Keratinocyte (primary cell): ENCODE data around the gene MIOX. TPM values are rescaled to one million over a fixed set of nuclear protein-coding genes. Genes with fewer than 3 reads are reported as not detected.
"Not testable (repeated sequence)": the region's sequence is repeated elsewhere in the genome, so short reads cannot be mapped to it uniquely, and the experiment has no call there.

Experiments used
- DNase-seq: peaks from one replicate; pipeline ENCODE4 v3.0.0-alpha.2; 2011; ENCODE audit warnings: low read depth, missing footprints, low spot score
- FAIRE-seq: peaks from 2 replicates; lab custom pipeline; 2011; peaks lifted over from hg19 to GRCh38; lab: Jason Lieb, UNC
- H2AFZ ChIP-seq: 2 replicates; pipeline ENCODE4 v1.6.0; 2012; ENCODE audit warnings: low read length, control low read depth, inconsistent platforms; ENCODE audit not compliant: control insufficient read depth
- H3K27ac ChIP-seq: 2 replicates; pipeline ENCODE4 v1.5.1; 2011; ENCODE audit warnings: low read length; ENCODE audit not compliant: control insufficient read depth, insufficient read depth
- H3K27me3 ChIP-seq: 3 replicates; pipeline ENCODE4 v1.6.0; 2011; ENCODE audit warnings: low read length; ENCODE audit not compliant: control insufficient read depth, insufficient read depth; ENCODE audit errors: extremely low read depth
- H3K36me3 ChIP-seq, 2 experiments: 2 replicates in 1 of 2; 3 replicates in 1 of 2; pipeline ENCODE4 v1.5.1; 2011; ENCODE audit warnings: low read length in 2 of 2, mild to moderate bottlenecking in 1 of 2; ENCODE audit not compliant: control insufficient read depth in 2 of 2, insufficient read depth in 2 of 2; ENCODE audit errors: extremely low read depth in 1 of 2
- H3K4me1 ChIP-seq: 3 replicates; pipeline ENCODE4 v1.5.1; 2011; ENCODE audit warnings: low read length; ENCODE audit not compliant: control insufficient read depth, insufficient read depth; ENCODE audit errors: extremely low read depth
- H3K4me2 ChIP-seq: 3 replicates; pipeline ENCODE4 v1.6.0; 2011; ENCODE audit warnings: low read depth, low read length; ENCODE audit not compliant: control insufficient read depth, insufficient read depth; ENCODE audit errors: extremely low read depth
- H3K4me3 ChIP-seq, 3 experiments: fragments of 200-600 bp in 1 of 3; sonication (generic) in 1 of 3; 2 replicates in 2 of 3; 3 replicates in 1 of 3; pipeline ENCODE4 v1.5.1; 2011 to 2016; ENCODE audit warnings: low read length in 3 of 3, mild to moderate bottlenecking in 3 of 3, control low read depth in 2 of 3, inconsistent platforms in 1 of 3, low read depth in 1 of 3, mixed read lengths in 1 of 3, mixed run types in 1 of 3, moderate library complexity in 1 of 3; ENCODE audit not compliant: control insufficient read depth in 2 of 3, insufficient read depth in 2 of 3; ENCODE audit errors: extremely low read depth in 1 of 3
- H3K79me2 ChIP-seq: 2 replicates; pipeline ENCODE4 v1.6.0; 2012; ENCODE audit warnings: low read length; ENCODE audit not compliant: control insufficient read depth, insufficient read depth
- H3K9ac ChIP-seq: 3 replicates; pipeline ENCODE4 v1.6.0; 2011; ENCODE audit warnings: low read length; ENCODE audit not compliant: control insufficient read depth, insufficient read depth; ENCODE audit errors: extremely low read depth
- H3K9me1 ChIP-seq: 3 replicates; pipeline ENCODE4 v1.6.0; 2011; ENCODE audit warnings: low read length; ENCODE audit not compliant: control insufficient read depth, insufficient read depth; ENCODE audit errors: extremely low read depth
- H3K9me3 ChIP-seq: 2 replicates; pipeline ENCODE4 v1.5.1; 2012; ENCODE audit warnings: low read depth, low read length; ENCODE audit not compliant: control insufficient read depth
- H4K20me1 ChIP-seq: 3 replicates; pipeline ENCODE4 v1.6.0; 2011; ENCODE audit warnings: low read length; ENCODE audit not compliant: control insufficient read depth, insufficient read depth; ENCODE audit errors: extremely low read depth
- CTCF ChIP-seq, 3 experiments: IDR thresholded peaks in 1 of 3; conservative IDR thresholded peaks in 1 of 3; optimal IDR thresholded peaks in 1 of 3; 2 replicates in 2 of 3; 3 replicates in 1 of 3; pipeline versions ENCODE3 to v1.5.1; 2011; ENCODE audit warnings: low read length in 3 of 3, mild to moderate bottlenecking in 3 of 3, moderate library complexity in 2 of 3, control low read depth in 1 of 3, inconsistent platforms in 1 of 3; ENCODE audit not compliant: insufficient read depth in 2 of 3; ENCODE audit errors: extremely low read depth in 1 of 3
- EZH2 ChIP-seq: IDR thresholded peaks from one replicate; pipeline ENCODE4 v1.6.1; 2012; ENCODE audit warnings: inconsistent platforms, mild to moderate bottlenecking, low read length, moderate library complexity
- dilution Hi-C: fragments of 300-500 bp; cut with MboI; formaldehyde crosslinking; loops from one replicate; pipeline ENCODE4 v1.7.0; 2020; ENCODE audit warnings: low sequenced_read_pairs; ENCODE audit not compliant: extremely low pct_ligation_motif_present
- polyA plus RNA-seq, 5 experiments: library from polyadenylated mRNA; depleted of rRNA in 3 of 5; stranded (reverse) in 3 of 5; stranded (forward) in 1 of 5; unstranded in 1 of 5; fragments of >200 nt; gene quantifications; 1 replicate in 1 of 5; 2 replicates in 3 of 5; 3 replicates in 1 of 5; pipeline versions ENCODE4 v1.2.1 to v1.2.3, GENCODE V29; 2011 to 2012; ENCODE audit warnings: missing spikeins in 2 of 5, low read depth in 1 of 5, low replicate concordance in 1 of 5

The MIOX gene
- polyA plus RNA-seq, 1 donor (not counting 4 experiments of a cell fraction or from before 2014, with no cell fraction given), result not detected

GRCh38 chr22:50531962-50532674 is 45.5 kb downstream of the MIOX start:
- H3K79me2 ChIP-seq, result no peaks in the 10 kb centered on the region
- TF ChIP-seq CTCF (optimal IDR thresholded peaks at IDR 0.05 in 1 of 3, IDR thresholded peaks at IDR 0.05 in 1 of 3, conservative IDR thresholded peaks at IDR 0.05 in 1 of 3; ENCODE audit: extremely low read depth in 1 of 3, insufficient read depth in 2 of 3, low read length in 3 of 3), result no peak
- no peak for TF ChIP-seq EZH2
- no peaks in the 10 kb centered on the region for H4K20me1 ChIP-seq
- dilution Hi-C loops, result no loop called here
- H3K4me2 ChIP-seq, result peak overlapping the region; percentile 85
- no peak for DNase-seq
- peak overlapping the region; percentile 40 for H3K27ac ChIP-seq
- H3K9me1 ChIP-seq, result no peaks in the 10 kb centered on the region
- peaks cover 0 to 2% of the 10 kb centered on the region in 2 experiments for H3K36me3 ChIP-seq
- peak overlapping the region; percentile 90 for H3K9ac ChIP-seq
- H3K4me3 ChIP-seq, result peak overlapping the region; percentile 50 to 79 (median 58)
- no peaks in the 10 kb centered on the region for H3K9me3 ChIP-seq
- H3K27me3 ChIP-seq, result peaks cover 11% of the 10 kb centered on the region
- FAIRE-seq, result no peak
- peak overlapping the region; percentile 12 for H2AFZ ChIP-seq
- peaks cover 5% of the 10 kb centered on the region for H3K4me1 ChIP-seq

DNA sequence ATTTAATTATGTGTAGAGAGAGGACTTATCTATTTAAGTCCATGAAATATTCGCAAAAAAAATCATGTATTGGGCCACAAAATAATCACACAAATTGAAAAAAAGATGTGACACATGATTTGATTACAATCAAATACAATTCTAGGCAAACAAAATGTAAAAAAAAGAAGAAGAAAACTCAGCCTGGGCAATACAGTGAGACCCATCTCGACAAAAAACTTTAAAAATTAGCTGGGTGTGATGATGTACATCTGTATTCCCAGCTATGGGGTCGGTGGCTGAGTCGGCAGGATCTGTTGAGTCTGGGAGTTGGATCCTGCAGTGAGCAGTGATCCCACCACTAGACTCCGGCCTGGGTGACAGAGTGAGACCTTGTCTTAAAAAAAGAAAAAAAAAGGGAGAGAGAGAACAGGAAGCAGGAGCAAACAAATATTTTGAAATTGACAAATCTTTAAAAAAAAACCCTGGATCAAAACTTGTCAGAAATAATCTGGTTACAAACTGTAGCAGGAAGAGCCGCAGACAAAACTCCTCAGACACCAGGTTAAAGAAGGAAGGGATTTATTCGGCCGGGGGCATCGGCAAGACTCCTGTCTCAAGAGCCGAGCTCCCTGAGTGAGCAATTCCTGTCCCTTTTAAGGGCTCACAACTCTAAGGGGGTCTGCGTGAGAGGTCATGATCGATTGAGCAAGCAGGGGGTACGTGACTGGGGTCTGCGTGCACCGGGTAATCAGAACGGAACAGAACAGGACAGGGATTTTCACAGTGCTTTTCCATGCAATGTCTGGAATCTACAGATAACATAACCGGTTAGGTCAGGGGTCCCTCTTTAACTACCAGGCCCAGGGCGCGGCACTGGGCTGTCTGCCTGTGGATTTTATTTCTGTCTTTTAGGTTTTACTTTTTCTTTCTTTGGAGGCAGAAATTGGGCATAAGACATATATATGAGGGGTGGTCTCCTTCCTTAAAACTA is 46.5 kb downstream of the MIOX start:
- Histone ChIP-seq H3K9me3 (no peaks in the 10 kb centered on the region), H3K4me2 (no peak overlapping the region), H3K9ac (no peak overlapping the region), H3K36me3 (peaks cover 0 to 2% of the 10 kb centered on the region in 2 experiments), H2AFZ (no peak overlapping the region), H4K20me1 (no peaks in the 10 kb centered on the region), H3K79me2 (no peaks in the 10 kb centered on the region), H3K4me1 (peaks cover 7% of the 10 kb centered on the region), H3K27me3 (peaks cover 11% of the 10 kb centered on the region), H3K4me3 (no peak overlapping the region), H3K27ac (no peak overlapping the region), H3K9me1 (no peaks in the 10 kb centered on the region)
- dilution Hi-C loops, result no loop called here
- FAIRE-seq, result no peak
- TF ChIP-seq CTCF (optimal IDR thresholded peaks at IDR 0.05 in 1 of 3, IDR thresholded peaks at IDR 0.05 in 1 of 3, conservative IDR thresholded peaks at IDR 0.05 in 1 of 3; ENCODE audit: extremely low read depth in 1 of 3, insufficient read depth in 2 of 3, low read length in 3 of 3) (no peak), EZH2 (no peak)
- no peak for DNase-seq

- H3K9ac ChIP-seq, H3K36me3 ChIP-seq, H3K79me2 ChIP-seq, H3K9me3 ChIP-seq, dilution Hi-C loops, FAIRE-seq, H3K9me1 ChIP-seq, H3K4me3 ChIP-seq, H3K4me2 ChIP-seq, H4K20me1 ChIP-seq, H3K27ac ChIP-seq, H2AFZ ChIP-seq, DNase-seq: not testable (repeated sequence)
- Histone ChIP-seq H3K4me1 (peaks cover 14% of the 10 kb centered on the region), H3K27me3 (peaks cover 11% of the 10 kb centered on the region)
Observed at GRCh38 chr22:50533856-50534711, 47.4 kb downstream of the MIOX start.
